Chondrocyte (in vitro differentiated cells): ENCODE measurements around the gene MYB. TPM values are rescaled to one million over a fixed set of nuclear protein-coding genes. Genes with fewer than 3 reads are reported as not detected.

Experiments
- DNase-seq: peaks from one replicate; pipeline ENCODE4 v3.0.0; 2021; ENCODE audit warnings: mixed read lengths, low spot score
- H3K27ac Mint-ChIP-seq: one replicate; pipeline ENCODE4 v1.8.0; 2021; ENCODE audit warnings: mild to moderate bottlenecking, moderate library complexity, mixed read lengths; ENCODE audit not compliant: unreplicated experiment
- H3K27me3 Mint-ChIP-seq: 2 replicates; pipeline ENCODE4 v1.8.0; 2021; ENCODE audit warnings: low read depth, mixed read lengths
- H3K36me3 Mint-ChIP-seq: 2 replicates; pipeline ENCODE4 v1.8.0; 2021; ENCODE audit warnings: low read depth, mixed read lengths
- H3K4me1 Mint-ChIP-seq: 2 replicates; pipeline ENCODE4 v1.8.0; 2021; ENCODE audit warnings: low read depth, mild to moderate bottlenecking, mixed read lengths
- H3K4me3 Mint-ChIP-seq: one replicate; pipeline ENCODE4 v1.8.0; 2021; ENCODE audit warnings: mild to moderate bottlenecking, moderate library complexity, mixed read lengths; ENCODE audit not compliant: unreplicated experiment
- H3K9me3 Mint-ChIP-seq: 2 replicates; pipeline ENCODE4 v1.8.0; 2021; ENCODE audit warnings: low read depth, mixed read lengths
- total RNA-seq: library from RNA; stranded (reverse); gene quantifications from 3 replicates; pipeline ENCODE4 v1.2.1, GENCODE V29; 2021
- TF ChIP-seq, protein P1 (sequence below): fragments of 200-600 bp; sonication (generic); IDR thresholded peaks from 2 replicates; pipeline ENCODE4 v1.5.0; 2021; ENCODE audit warnings: antibody characterized with exemption, mild to moderate bottlenecking, moderate library complexity

The MYB gene
- total RNA-seq, 1 donor from 2014 or later, result 0.20 TPM

DNA sequence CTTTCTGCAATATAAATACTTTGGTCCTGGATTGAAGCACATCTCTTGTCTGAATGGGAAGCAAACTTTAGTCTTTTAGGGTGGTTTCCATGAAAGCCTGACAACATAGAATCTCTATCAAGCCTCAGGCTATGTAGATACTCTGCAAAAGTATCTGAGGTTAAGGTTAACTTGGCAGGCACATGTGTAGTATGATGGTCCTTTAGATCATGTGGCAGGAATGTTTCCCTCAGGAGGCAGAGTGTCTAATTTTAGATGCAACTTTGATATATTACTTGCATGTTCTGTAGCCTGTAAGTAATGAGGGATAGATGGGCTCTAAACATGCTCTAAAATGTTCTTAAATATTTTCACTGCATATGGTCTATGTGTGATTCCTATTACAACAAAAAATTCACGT is 8.2 kb downstream of the MYB start:
- no peak for DNase-seq
- Mint-ChIP-seq H3K27me3 (no peaks in the 10 kb centered on the region), H3K9me3 (no peaks in the 10 kb centered on the region), H3K27ac (no peak overlapping the region), H3K4me1 (no peaks in the 10 kb centered on the region), H3K4me3 (no peak overlapping the region), H3K36me3 (no peaks in the 10 kb centered on the region)
- TF ChIP-seq, protein P1, sequence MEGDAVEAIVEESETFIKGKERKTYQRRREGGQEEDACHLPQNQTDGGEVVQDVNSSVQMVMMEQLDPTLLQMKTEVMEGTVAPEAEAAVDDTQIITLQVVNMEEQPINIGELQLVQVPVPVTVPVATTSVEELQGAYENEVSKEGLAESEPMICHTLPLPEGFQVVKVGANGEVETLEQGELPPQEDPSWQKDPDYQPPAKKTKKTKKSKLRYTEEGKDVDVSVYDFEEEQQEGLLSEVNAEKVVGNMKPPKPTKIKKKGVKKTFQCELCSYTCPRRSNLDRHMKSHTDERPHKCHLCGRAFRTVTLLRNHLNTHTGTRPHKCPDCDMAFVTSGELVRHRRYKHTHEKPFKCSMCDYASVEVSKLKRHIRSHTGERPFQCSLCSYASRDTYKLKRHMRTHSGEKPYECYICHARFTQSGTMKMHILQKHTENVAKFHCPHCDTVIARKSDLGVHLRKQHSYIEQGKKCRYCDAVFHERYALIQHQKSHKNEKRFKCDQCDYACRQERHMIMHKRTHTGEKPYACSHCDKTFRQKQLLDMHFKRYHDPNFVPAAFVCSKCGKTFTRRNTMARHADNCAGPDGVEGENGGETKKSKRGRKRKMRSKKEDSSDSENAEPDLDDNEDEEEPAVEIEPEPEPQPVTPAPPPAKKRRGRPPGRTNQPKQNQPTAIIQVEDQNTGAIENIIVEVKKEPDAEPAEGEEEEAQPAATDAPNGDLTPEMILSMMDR, result no peak

DNA sequence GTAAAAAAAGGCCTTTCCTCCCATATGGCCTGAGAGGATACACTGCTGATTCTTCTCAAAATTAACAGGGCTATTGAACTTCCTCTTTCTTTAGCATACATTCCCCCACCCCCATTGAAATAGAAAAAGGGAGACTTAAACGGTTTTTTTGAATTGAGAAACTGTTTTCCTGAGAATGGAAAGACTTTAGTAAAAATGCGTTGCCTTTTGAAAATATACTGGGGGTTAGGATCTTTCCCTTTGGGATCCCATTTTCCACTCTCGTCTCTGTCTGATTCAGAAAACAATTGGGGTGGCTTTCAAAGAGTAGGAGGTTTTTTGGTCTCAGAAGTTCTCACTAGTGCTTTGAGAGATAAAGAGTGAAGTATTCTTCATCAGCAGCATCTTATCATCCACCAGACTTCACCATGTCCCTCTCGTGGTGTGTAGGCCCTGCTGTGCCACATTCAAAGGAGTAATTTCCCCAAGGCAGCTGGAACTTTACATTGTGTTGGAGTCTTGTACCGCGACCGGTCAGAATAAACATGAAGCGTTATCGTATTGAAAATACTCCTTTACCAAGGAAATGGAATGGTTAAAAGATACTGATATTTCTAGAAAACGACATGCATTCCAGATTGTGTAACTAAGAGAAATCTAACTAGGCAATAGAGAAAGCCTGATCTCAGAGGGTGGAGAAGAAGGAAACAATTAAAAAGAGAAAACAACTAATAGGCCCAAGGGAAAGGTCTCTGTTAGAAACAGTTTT is 10.6 kb downstream of the MYB start:
- no peaks in the 10 kb centered on the region for H3K9me3 Mint-ChIP-seq
- no peak overlapping the region for H3K27ac Mint-ChIP-seq
- H3K36me3 Mint-ChIP-seq, result no peaks in the 10 kb centered on the region
- no peak overlapping the region for H3K4me3 Mint-ChIP-seq
- TF ChIP-seq, protein P1, result no peak
- DNase-seq, result no peak
- no peaks in the 10 kb centered on the region for H3K27me3 Mint-ChIP-seq
- no peaks in the 10 kb centered on the region for H3K4me1 Mint-ChIP-seq

DNA sequence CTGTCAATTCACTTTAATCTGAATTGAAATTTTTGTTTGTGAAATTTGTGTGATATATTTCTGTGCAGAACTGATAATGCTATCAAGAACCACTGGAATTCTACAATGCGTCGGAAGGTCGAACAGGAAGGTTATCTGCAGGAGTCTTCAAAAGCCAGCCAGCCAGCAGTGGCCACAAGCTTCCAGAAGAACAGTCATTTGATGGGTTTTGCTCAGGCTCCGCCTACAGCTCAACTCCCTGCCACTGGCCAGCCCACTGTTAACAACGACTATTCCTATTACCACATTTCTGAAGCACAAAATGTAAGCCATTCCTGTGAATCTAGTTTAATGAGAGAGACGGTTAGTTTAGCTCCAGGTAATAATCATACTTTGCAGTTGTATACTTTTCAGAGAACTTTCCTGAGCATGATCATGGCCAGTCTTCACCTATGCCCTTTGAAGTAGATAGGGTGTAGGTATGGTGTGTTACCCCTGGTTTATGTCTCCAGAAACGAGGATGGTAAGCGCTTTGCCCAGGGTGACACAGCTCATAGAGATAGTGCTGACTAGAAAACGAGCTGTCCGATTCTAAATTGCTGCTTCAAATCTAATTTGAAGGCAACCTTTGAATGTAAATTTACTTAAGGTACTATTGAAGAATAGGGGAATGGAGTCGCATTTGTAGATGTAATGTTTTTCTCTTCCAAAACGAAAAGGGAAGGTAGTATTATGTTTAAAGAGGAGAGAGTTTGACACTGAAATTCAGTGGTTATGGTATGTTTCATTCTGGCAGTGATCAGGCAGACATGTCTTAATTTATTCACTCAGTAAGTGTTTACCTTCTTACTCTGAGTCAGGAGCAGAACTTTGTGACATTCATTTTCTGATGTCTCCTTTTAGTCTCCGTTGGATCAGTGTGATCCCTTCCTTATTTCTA is 11.4 kb downstream of the MYB start:
- Mint-ChIP-seq H3K27ac (no peak overlapping the region), H3K4me1 (peaks cover 5% of the 10 kb centered on the region), H3K9me3 (no peaks in the 10 kb centered on the region), H3K4me3 (no peak overlapping the region), H3K36me3 (no peaks in the 10 kb centered on the region), H3K27me3 (no peaks in the 10 kb centered on the region)
- DNase-seq, result no peak
- TF ChIP-seq, protein P1, result no peak

DNA sequence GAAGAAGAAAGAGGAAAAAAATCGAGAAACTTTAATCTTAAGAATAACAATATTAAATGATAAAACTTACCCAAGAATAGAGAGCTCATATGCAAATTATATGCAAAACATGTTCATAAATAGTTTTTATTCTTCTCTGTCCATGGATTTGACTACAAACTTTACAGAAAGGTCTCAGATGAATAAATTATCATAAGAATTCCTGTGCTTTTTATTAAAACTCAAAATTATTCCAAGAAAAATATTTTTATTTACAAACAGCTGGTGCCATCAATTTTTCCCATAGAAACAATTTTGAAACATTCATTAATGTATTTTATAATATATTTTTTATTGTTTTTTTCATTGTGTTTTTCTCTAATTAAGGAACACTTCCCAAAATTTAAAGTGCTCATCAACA is 12.1 kb downstream of the MYB start:
- DNase-seq, result no peak
- Mint-ChIP-seq H3K9me3 (no peaks in the 10 kb centered on the region), H3K27ac (no peak overlapping the region), H3K4me3 (no peak overlapping the region), H3K4me1 (peaks cover 7% of the 10 kb centered on the region), H3K27me3 (no peaks in the 10 kb centered on the region), H3K36me3 (no peaks in the 10 kb centered on the region)
- TF ChIP-seq, protein P1, result no peak

DNA sequence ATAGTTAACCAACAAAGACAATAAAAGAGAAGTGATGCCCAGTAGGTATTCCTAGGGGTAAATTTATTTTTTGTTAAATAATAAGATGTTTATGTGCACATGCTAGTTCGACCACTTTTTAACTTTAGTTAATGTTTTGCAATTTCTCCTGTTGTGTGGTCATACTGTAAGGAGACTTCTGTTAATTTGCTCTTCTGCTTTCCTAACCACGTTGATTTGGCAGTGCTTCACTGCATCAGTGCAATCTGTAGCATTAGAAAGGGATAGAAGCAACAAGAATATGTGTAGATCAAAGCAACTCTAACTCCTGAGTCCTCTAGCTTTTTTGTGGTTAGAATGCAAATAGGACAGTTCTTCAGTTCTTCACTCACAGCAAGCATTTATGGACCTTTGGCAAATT is 13.9 kb downstream of the MYB start:
- Mint-ChIP-seq H3K9me3 (no peaks in the 10 kb centered on the region), H3K27ac (no peak overlapping the region), H3K4me3 (no peak overlapping the region), H3K4me1 (peaks cover 7% of the 10 kb centered on the region), H3K36me3 (no peaks in the 10 kb centered on the region), H3K27me3 (no peaks in the 10 kb centered on the region)
- TF ChIP-seq, protein P1, result no peak
- no peak for DNase-seq
